HCT116 (cell line): ENCODE results near the gene USP32. TPM values are rescaled to one million over a fixed set of nuclear protein-coding genes. Genes with fewer than 3 reads are reported as not detected.

Experiments
- ATAC-seq: fragments of 200-7000 bp; cut with Tn5 transposase; 2 replicates; pipeline ENCODE4 v1.9.1; 2020; ENCODE audit warnings: mild to moderate bottlenecking, moderate library complexity
- BruUV-seq: library from RNA; stranded (reverse); fragments of 400-500 nt; replicated peaks from 2 replicates; lab custom pipeline; 2021; lab: Mats Ljungman, UMichigan
- CTCF ChIA-PET: fragments of 300-600 bp; sonication (Branson Sonifier 250); formaldehyde crosslinking; loops from one replicate; lab custom pipeline; 2021; ENCODE audit warnings: antibody characterized with exemption; lab: Charles Lee
- POLR2A ChIA-PET: fragments of 300-600, 350-600 bp; sonication (Branson Sonifier 250); formaldehyde crosslinking; loops from one replicate; lab custom pipeline; 2021; ENCODE audit warnings: antibody characterized with exemption; lab: Charles Lee
- RAD21 ChIA-PET, 2 experiments: fragments of 300-600 bp; sonication (Branson Sonifier 250); formaldehyde crosslinking; loops; one replicate each; lab custom pipeline; 2023; ENCODE audit warnings: low total read pairs in 2 of 2; ENCODE audit not compliant: uncharacterized antibody in 2 of 2, unreplicated experiment in 2 of 2, low non-redundant PET in 1 of 2; lab: Charles Lee
- DNase-seq: peaks from one replicate; pipeline ENCODE4 v3.0.0-alpha.2; 2010; ENCODE audit warnings: low read depth, low spot score
- H2AFZ ChIP-seq: fragments of 200-600 bp; shearing (Covaris generic), sonication (generic); 2 replicates; pipeline ENCODE4 v1.6.1; 2017; ENCODE audit warnings: low read depth, mixed run types, mixed read lengths, antibody characterized with exemption, low read length; ENCODE audit not compliant: poor library complexity, severe bottlenecking
- H3K27ac ChIP-seq: 2 replicates; pipeline ENCODE4 v1.5.1; 2012; ENCODE audit warnings: low read depth, low read length
- H3K27me3 ChIP-seq: fragments of 200-600 bp; sonication (generic); 2 replicates; pipeline ENCODE4 v1.6.1; 2016; ENCODE audit warnings: mixed run types, low read length, mixed read lengths; ENCODE audit not compliant: insufficient read depth
- H3K36me3 ChIP-seq, 2 experiments: fragments of 200-500 bp in 1 of 2; fragments of 200-600 bp in 1 of 2; sonication (Bioruptor generic) in 1 of 2; sonication (generic) in 1 of 2; 2 replicates each; pipeline versions ENCODE4 v1.5.1 to v1.6.1; 2014 to 2016; ENCODE audit warnings: low read length in 2 of 2, inconsistent platforms in 1 of 2, mixed read lengths in 1 of 2, mixed run types in 1 of 2; ENCODE audit not compliant: insufficient read depth in 2 of 2, control insufficient read depth in 1 of 2
- H3K4me1 ChIP-seq, 2 experiments: fragments of 200-600 bp in 1 of 2; sonication (generic) in 1 of 2; 2 replicates each; pipeline versions ENCODE4 v1.5.1 to v1.6.1; 2012 to 2017; ENCODE audit warnings: low read length in 2 of 2, inconsistent platforms in 1 of 2, mild to moderate bottlenecking in 1 of 2, mixed read lengths in 1 of 2, mixed run types in 1 of 2, moderate library complexity in 1 of 2; ENCODE audit not compliant: insufficient read depth in 2 of 2, control insufficient read depth in 1 of 2
- H3K4me2 ChIP-seq: fragments of 200-600 bp; sonication (generic); 2 replicates; pipeline ENCODE4 v1.6.1; 2017; ENCODE audit warnings: mixed run types, low read length, mixed read lengths
- H3K4me3 ChIP-seq, 2 experiments: fragments of 200-600 bp in 1 of 2; sonication (generic) in 1 of 2; replicated peaks in 1 of 2; 2 replicates each; pipeline ENCODE4 v1.5.1; 2011 to 2016; ENCODE audit warnings: low read length in 2 of 2, control low read depth in 1 of 2, low read depth in 1 of 2, mild to moderate bottlenecking in 1 of 2, mixed read lengths in 1 of 2, mixed run types in 1 of 2
- H3K79me2 ChIP-seq: fragments of 200-600 bp; sonication (generic); 2 replicates; pipeline ENCODE4 v1.6.1; 2017; ENCODE audit warnings: mild to moderate bottlenecking, mixed run types, low read length, moderate library complexity, mixed read lengths; ENCODE audit not compliant: insufficient read depth
- H3K9ac ChIP-seq: fragments of 200-600 bp; sonication (generic); 2 replicates; pipeline ENCODE4 v1.6.1; 2016; ENCODE audit warnings: low read length, mixed read lengths
- H3K9me2 ChIP-seq: fragments of 200-600 bp; sonication (generic), shearing (Covaris generic); 2 replicates; pipeline ENCODE4 v1.6.1; 2017; ENCODE audit warnings: mixed run types, mild to moderate bottlenecking, moderate library complexity; ENCODE audit not compliant: insufficient read depth
- H3K9me3 ChIP-seq, 2 experiments: fragments of 200-500 bp in 1 of 2; fragments of 200-600 bp in 1 of 2; sonication (Bioruptor generic) in 1 of 2; sonication (generic) in 1 of 2; 2 replicates each; pipeline ENCODE4 v1.6.1; 2014 to 2017; ENCODE audit warnings: low read length in 2 of 2, mixed read lengths in 2 of 2, inconsistent platforms in 1 of 2, low read depth in 1 of 2, mild to moderate bottlenecking in 1 of 2, mixed run types in 1 of 2, moderate library complexity in 1 of 2; ENCODE audit not compliant: control insufficient read depth in 1 of 2, insufficient read depth in 1 of 2
- H4K20me1 ChIP-seq: fragments of 200-600 bp; sonication (generic), shearing (Covaris generic); 2 replicates; pipeline ENCODE4 v1.6.1; 2017; ENCODE audit warnings: mixed run types, mild to moderate bottlenecking, moderate library complexity; ENCODE audit not compliant: insufficient read depth
- ATF3 ChIP-seq: IDR thresholded peaks from 2 replicates; pipeline ENCODE4 v1.6.1; 2012
- CBX3 ChIP-seq: IDR thresholded peaks from 2 replicates; pipeline ENCODE4 v1.6.1; 2012; ENCODE audit warnings: low read depth
- CEBPB ChIP-seq: IDR thresholded peaks from 2 replicates; pipeline ENCODE4 v1.6.1; 2012; ENCODE audit warnings: low read depth
- EGR1 ChIP-seq: IDR thresholded peaks from 2 replicates; pipeline ENCODE4 v1.6.1; 2012; ENCODE audit warnings: low read depth
- ELF1 ChIP-seq: IDR thresholded peaks from 2 replicates; pipeline ENCODE4 v1.6.1; 2012; ENCODE audit warnings: low read depth, borderline replicate concordance
- FOSL1 ChIP-seq: IDR thresholded peaks from 2 replicates; pipeline ENCODE4 v1.6.1; 2012; ENCODE audit warnings: low read depth
- SP1 ChIP-seq: IDR thresholded peaks from 2 replicates; pipeline ENCODE4 v1.6.1; 2012; ENCODE audit warnings: low read depth
- SRF ChIP-seq: IDR thresholded peaks from 2 replicates; pipeline ENCODE4 v1.6.1; 2012; ENCODE audit warnings: low read depth
- ZBTB33 ChIP-seq: IDR thresholded peaks from 2 replicates; pipeline ENCODE4 v1.6.1; 2011; ENCODE audit warnings: mild to moderate bottlenecking, low read length, moderate library complexity; ENCODE audit not compliant: insufficient replicate concordance; ENCODE audit errors: extremely low read depth
- intact Hi-C: fragments of 100-400 bp; cut with micrococcal nuclease; formaldehyde crosslinking; loops from 2 replicates; pipeline ENCODE4 v1.10.0; 2022
- total RNA-seq: library from RNA; stranded (reverse); gene quantifications from one replicate; pipeline ENCODE4 v1.2.1, GENCODE V29; 2021; ENCODE audit not compliant: unreplicated experiment
- TF ChIP-seq, protein P1 (sequence below): IDR thresholded peaks from 2 replicates; pipeline ENCODE4 v1.6.1; 2012

Gene USP32
- total RNA-seq, 1 experiment from 2014 or later, result 67.0 TPM

DNA sequence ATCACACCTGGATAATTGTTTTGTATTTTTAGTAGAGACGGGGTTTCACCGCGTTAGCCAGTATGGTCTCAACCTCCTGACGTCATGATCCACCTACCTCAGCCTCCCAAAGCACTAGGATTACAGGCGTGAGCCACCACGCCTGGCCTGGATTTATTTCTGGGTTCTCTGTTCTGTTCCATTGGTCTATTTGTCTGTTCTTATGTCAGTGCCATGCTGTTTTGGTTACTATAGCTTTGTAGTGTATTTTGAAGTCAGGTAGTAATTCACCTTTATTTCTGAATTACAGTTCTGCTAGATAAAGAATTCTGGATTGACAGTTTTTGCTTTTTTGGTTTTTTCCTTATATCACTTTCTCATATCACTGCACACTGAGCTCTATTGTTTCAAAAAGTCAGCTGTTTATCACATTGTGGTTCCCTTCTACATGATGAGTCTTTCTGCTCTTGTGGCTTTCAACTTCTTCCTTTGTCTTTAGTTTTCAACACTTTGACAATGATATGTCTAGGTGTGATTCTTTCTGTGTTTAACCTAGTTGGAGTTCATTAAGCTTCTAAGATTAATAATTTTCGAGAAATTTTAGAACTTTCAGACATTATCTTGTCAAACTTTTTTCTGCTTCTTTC is 144.0 kb downstream of the USP32 start:
- H3K9ac ChIP-seq, result no peak overlapping the region
- H3K27me3 ChIP-seq, result no peaks in the 10 kb centered on the region
- no peak overlapping the region for H2AFZ ChIP-seq
- no peak overlapping the region for H3K4me2 ChIP-seq
- no peaks in the 10 kb centered on the region; the same call in 1 of the 2 replicates for H3K9me2 ChIP-seq
- peaks cover 0 to 5% of the 10 kb centered on the region in 2 experiments; a peak in 1 of 4 replicates for H3K9me3 ChIP-seq
- ChIA-PET RAD21 (no interaction called here), CTCF (no interaction called here), POLR2A (no interaction called here)
- BruUV-seq, result no TSS peak
- H3K79me2 ChIP-seq, result no peaks in the 10 kb centered on the region
- no peak overlapping the region for H3K27ac ChIP-seq
- no peak overlapping the region for H3K4me3 ChIP-seq
- H3K36me3 ChIP-seq, result peaks cover 0 to 11% of the 10 kb centered on the region in 2 experiments; a peak in 2 of 4 replicates
- no peaks in the 10 kb centered on the region for H3K4me1 ChIP-seq
- TF ChIP-seq ATF3, result no peak
- TF ChIP-seq SP1, result no peak
- TF ChIP-seq CBX3, result no peak
- no peak for TF ChIP-seq ELF1
- no peak for TF ChIP-seq CEBPB
- TF ChIP-seq FOSL1, result no peak
- no peak for TF ChIP-seq ZBTB33
- no peak for TF ChIP-seq EGR1
- TF ChIP-seq SRF, result no peak
- TF ChIP-seq, protein P1, sequence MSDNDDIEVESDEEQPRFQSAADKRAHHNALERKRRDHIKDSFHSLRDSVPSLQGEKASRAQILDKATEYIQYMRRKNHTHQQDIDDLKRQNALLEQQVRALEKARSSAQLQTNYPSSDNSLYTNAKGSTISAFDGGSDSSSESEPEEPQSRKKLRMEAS, result no peak
- no peak for DNase-seq
- intact Hi-C loops, result no loop called here
- no peak for ATAC-seq
- H4K20me1 ChIP-seq, result no peaks in the 10 kb centered on the region
